Glutamatergic neuron (in vitro differentiated cells): ENCODE results near the gene ITGAE. TPM values are rescaled to one million over a fixed set of nuclear protein-coding genes. Genes with fewer than 3 reads are reported as not detected.

ENCODE experiments used
- DNase-seq: peaks from one replicate; pipeline ENCODE4 v3.0.0; 2022
- H3K27ac Mint-ChIP-seq: one replicate; pipeline ENCODE4 v1.8.0; 2020; ENCODE audit warnings: mild to moderate bottlenecking, mixed read lengths, inconsistent platforms; ENCODE audit not compliant: unreplicated experiment
- H3K27me3 Mint-ChIP-seq: one replicate; pipeline ENCODE4 v1.8.0; 2020; ENCODE audit warnings: mild to moderate bottlenecking, moderate library complexity, mixed read lengths, inconsistent platforms; ENCODE audit not compliant: unreplicated experiment
- H3K36me3 Mint-ChIP-seq: one replicate; pipeline ENCODE4 v1.8.0; 2020; ENCODE audit warnings: mild to moderate bottlenecking, mixed read lengths, inconsistent platforms; ENCODE audit not compliant: unreplicated experiment
- H3K4me1 Mint-ChIP-seq: one replicate; pipeline ENCODE4 v1.8.0; 2020; ENCODE audit warnings: mild to moderate bottlenecking, low read depth, mixed read lengths, inconsistent platforms; ENCODE audit not compliant: unreplicated experiment
- H3K4me3 Mint-ChIP-seq: one replicate; pipeline ENCODE4 v1.8.0; 2020; ENCODE audit warnings: mild to moderate bottlenecking, mixed read lengths, inconsistent platforms; ENCODE audit not compliant: unreplicated experiment
- H3K9me3 Mint-ChIP-seq: one replicate; pipeline ENCODE4 v1.8.0; 2020; ENCODE audit warnings: mild to moderate bottlenecking, moderate library complexity, mixed read lengths, inconsistent platforms; ENCODE audit not compliant: unreplicated experiment
- total RNA-seq: library from RNA; stranded (reverse); fragmentation: NEBNext Ultra II Directional; extraction: Animal tissue kit (Norgen Biotek cat#: 25700); gene quantifications from one replicate; pipeline ENCODE4 v1.2.1, GENCODE V29; 2021; ENCODE audit not compliant: unreplicated experiment
- TF ChIP-seq, protein P1 (sequence below): fragments of 200-600 bp; sonication (generic); IDR thresholded peaks from one replicate; pipeline ENCODE4 v1.5.0; 2021; ENCODE audit not compliant: partially characterized antibody, unreplicated experiment

The ITGAE gene
- total RNA-seq, 1 donor from 2014 or later: 19.2 TPM

DNA sequence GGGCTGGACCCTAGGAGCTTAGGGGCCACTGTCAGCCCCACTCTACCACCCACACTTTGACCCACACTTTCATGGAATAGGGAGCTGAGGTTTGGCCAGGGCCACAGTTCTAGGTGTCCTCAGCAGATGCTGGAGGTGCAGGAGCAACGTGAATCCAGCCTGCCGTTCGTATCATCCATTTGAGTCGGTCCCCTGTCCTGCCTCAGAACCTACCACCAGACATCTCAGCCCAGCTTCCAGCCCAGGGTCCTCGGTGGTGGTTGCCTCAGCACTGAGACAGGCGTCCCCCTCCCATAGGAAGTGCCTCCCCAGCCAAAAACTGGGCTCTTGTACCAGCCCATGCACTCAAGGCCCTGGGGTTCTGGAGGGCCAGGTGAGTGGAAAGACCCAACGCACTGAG, 359 bp upstream of the ITGAE start:
- TF ChIP-seq, protein P1, sequence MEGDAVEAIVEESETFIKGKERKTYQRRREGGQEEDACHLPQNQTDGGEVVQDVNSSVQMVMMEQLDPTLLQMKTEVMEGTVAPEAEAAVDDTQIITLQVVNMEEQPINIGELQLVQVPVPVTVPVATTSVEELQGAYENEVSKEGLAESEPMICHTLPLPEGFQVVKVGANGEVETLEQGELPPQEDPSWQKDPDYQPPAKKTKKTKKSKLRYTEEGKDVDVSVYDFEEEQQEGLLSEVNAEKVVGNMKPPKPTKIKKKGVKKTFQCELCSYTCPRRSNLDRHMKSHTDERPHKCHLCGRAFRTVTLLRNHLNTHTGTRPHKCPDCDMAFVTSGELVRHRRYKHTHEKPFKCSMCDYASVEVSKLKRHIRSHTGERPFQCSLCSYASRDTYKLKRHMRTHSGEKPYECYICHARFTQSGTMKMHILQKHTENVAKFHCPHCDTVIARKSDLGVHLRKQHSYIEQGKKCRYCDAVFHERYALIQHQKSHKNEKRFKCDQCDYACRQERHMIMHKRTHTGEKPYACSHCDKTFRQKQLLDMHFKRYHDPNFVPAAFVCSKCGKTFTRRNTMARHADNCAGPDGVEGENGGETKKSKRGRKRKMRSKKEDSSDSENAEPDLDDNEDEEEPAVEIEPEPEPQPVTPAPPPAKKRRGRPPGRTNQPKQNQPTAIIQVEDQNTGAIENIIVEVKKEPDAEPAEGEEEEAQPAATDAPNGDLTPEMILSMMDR: no peak
- Mint-ChIP-seq H3K36me3 (no peaks in the 10 kb centered on the region), H3K27me3 (peaks cover 11% of the 10 kb centered on the region), H3K4me1 (no peaks in the 10 kb centered on the region), H3K4me3 (no peak overlapping the region), H3K9me3 (peaks cover 2% of the 10 kb centered on the region), H3K27ac (no peak overlapping the region)
- no peak for DNase-seq

DNA sequence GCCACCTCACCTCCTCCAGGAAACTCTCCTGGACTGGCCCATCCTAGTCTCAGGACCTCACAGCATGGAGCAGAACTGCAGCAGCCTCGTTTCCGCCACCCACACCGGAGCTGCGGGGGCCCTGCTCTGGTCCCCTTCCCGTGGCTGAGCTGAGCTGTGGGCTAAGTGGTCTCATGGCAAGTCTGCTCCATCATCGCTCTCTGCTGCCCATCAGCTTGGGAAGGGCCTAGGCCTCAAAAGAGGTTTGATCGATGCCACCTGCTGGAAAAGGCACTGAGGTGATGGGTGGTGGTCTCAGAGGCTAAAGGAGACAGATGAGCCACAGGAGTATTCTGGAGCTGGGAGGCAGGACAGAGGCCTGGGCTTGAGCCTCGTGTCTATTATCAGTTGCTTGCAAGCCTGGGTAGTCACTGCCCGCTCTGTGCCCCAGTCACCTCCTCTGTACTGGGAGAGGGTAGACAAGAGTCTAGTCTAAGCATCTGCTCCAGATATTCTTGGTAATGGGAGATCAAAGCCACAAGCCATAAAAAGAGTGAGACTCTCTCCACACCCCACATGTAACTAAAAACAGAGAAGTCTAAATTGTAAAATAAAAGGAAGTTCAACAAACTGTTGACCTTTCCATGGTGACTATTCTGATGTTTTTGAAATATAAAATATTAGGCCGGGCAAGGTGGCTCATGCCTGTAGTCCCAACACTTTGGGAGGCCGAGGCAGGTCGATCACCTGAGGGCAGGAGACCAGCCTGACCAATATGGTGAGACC, 1.6 kb downstream of the ITGAE start:
- Mint-ChIP-seq H3K4me3 (no peak overlapping the region), H3K9me3 (peaks cover 2% of the 10 kb centered on the region), H3K27me3 (peaks cover 11% of the 10 kb centered on the region), H3K36me3 (no peaks in the 10 kb centered on the region), H3K4me1 (no peaks in the 10 kb centered on the region), H3K27ac (no peak overlapping the region)
- no peak for DNase-seq
- TF ChIP-seq, protein P1: no peak

DNA sequence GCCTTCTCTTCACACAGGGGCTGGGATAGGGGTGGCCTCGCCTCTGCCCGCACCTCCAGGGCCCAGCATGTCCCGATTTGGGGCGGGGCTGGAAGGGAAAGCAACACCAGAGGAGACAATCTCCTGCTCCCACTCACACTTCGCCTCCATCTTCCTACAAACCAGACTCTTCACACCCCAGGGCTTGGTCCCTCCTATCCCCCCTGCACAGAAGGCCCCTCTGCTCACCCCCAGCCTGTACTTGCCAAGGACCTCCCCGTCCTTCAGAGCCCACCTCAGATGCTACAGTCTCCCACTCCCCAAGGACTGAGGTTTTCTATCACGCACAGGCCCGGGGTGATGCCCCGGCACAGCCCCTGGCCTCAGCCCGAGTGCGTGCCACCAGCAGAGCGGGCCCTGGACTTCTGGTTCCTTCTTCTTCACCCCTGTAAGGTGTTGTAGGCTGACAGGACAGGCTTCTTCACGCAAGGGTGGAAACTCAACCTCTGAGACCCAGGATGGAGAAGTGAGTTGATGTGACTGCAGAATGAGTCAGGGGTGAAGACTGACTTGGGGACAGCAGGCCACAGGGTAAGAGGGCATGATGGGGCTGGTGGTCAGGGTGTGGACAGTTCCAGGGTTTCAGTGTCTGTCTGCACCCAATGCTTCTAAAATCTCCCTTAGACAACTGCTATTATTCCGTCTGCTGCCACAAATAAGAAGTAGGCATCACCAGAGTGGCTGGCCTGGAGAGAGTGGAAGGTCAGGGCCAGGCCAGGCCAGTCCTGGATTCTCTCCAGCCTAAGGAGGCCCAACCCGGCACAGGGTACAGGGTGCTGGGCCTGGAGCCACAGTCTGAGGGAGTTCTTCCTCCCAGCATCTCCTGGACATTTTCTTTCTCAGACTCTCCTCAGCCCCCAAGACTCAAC, 2.5 kb downstream of the ITGAE start:
- H3K4me3 Mint-ChIP-seq: no peak overlapping the region

DNA sequence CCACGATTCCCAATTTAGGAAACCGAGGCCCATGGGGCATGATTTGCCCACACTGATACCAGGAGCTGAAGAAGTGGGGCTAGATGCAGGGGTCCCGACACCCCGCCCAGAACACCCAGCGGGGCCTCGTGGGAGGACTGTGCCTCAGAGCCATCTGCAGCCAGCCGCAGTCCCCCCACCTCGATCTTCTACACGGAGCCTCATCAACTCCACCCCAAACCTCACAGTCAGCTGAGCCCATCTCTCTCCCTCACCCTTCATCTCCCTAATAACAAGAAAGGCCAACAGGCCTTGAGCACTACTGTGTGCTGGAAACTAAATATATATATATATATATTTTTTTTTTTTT, 4.2 kb downstream of the ITGAE start:
- H3K4me3 Mint-ChIP-seq: no peak overlapping the region
- H3K27me3 Mint-ChIP-seq: peaks cover 9% of the 10 kb centered on the region
- H3K9me3 Mint-ChIP-seq: peaks cover 2% of the 10 kb centered on the region
- no peak for DNase-seq
- H3K36me3 Mint-ChIP-seq: no peaks in the 10 kb centered on the region
- H3K4me1 Mint-ChIP-seq: no peaks in the 10 kb centered on the region
- TF ChIP-seq, protein P1: no peak
- H3K27ac Mint-ChIP-seq: no peak overlapping the region

More for the DNA sequence above, 2.5 kb downstream of the ITGAE start:
- Mint-ChIP-seq H3K27ac (no peak overlapping the region), H3K4me1 (no peaks in the 10 kb centered on the region), H3K9me3 (peaks cover 2% of the 10 kb centered on the region), H3K36me3 (no peaks in the 10 kb centered on the region), H3K27me3 (peaks cover 11% of the 10 kb centered on the region)
- TF ChIP-seq, protein P1: no peak
- no peak for DNase-seq
